Measurements from ENCODE around the gene SORBS2. TPM values are rescaled to one million over a fixed set of nuclear protein-coding genes. Genes with fewer than 3 reads are reported as not detected.

The SORBS2 gene
- total RNA-seq, 1 experiment from 2014 or later = 9.7 TPM

DNA sequence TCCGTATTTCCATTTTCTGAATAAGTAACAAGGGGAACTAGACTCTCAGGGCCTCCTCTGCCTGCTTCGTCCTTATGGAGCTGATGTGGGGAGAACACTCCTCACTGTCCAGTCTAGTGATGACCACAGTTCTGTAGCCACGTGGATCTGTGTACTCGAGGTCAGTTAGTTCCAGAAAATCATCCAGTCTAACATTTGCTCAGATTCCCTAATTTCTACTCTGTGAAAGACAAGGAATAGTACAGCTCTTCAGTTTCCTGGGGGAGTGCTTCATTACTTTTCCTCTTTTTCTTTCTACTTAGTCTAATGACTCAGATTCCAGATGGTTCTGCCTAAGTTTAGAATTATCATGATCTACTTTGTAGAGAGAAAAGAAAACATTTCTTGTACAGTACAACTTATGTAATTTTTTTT is 82.6 kb downstream of the SORBS2 start:
- Mint-ChIP-seq H3K9me3 (peaks cover 5 to 8% of the 10 kb centered on the region in 2 experiments; a peak in 3 of 5 replicates), H3K36me3 (ENCODE audit: insufficient read depth in 1 of 3, low read depth in 3 of 3) (peaks cover 9 to 26% (median 23%) of the 10 kb centered on the region in 3 experiments), H3K27ac (peak overlapping the region; percentile 11 to 88 (median 63); a peak in 3 of 7 replicates), H3K4me3 (no peak overlapping the region), H3K4me1 (peaks cover 13 to 22% of the 10 kb centered on the region in 2 experiments), H3K27me3 (ENCODE audit: low read depth) (no peaks in the 10 kb centered on the region; the same call in 1 of the 2 replicates)
- Histone ChIP-seq H4K91ac (ENCODE audit: insufficient read length, low read depth, low read length) (no peak overlapping the region), H3K27me3 (ENCODE audit: insufficient read depth, low read length) (no peaks in the 10 kb centered on the region), H3K18ac (ENCODE audit: insufficient read length, low read depth, low read length) (no peak overlapping the region), H4K20me1 (ENCODE audit: control insufficient read depth, insufficient read depth, insufficient read length) (no peaks in the 10 kb centered on the region), H2AK5ac (ENCODE audit: insufficient read length, low read length) (no peak overlapping the region), H3K4ac (ENCODE audit: low read depth, low read length) (no peak overlapping the region), H3K79me2 (ENCODE audit: insufficient read depth, low read length) (peaks cover 2% of the 10 kb centered on the region; the same call in 1 of the 2 replicates), H4K8ac (replicated peaks; ENCODE audit: insufficient read length, low read depth, low read length) (no peak overlapping the region), H3K14ac (ENCODE audit: insufficient read depth, low read length) (no peak overlapping the region), H3K27ac (ENCODE audit: insufficient read length, low read depth, low read length) (no peak overlapping the region), H2AFZ (ENCODE audit: low read length) (no peak overlapping the region), H3K9me3 (ENCODE audit: control insufficient read depth, low read depth, low read length) (no peaks in the 10 kb centered on the region), H3T11ph (ENCODE audit: low read length) (no peak overlapping the region), H3K23ac (ENCODE audit: insufficient read length, low read depth, low read length) (no peak overlapping the region), H2BK120ac (ENCODE audit: low read depth, low read length, poor library complexity, severe bottlenecking) (no peak overlapping the region), H4K5ac (ENCODE audit: insufficient read length, low read depth, low read length) (no peak overlapping the region), H2BK5ac (ENCODE audit: insufficient read length, low read length) (no peak overlapping the region), H3K4me2 (ENCODE audit: insufficient read depth, insufficient read length, low read length) (no peak overlapping the region), H2BK20ac (ENCODE audit: low read depth, low read length, poor library complexity, severe bottlenecking) (no peak overlapping the region), H2BK12ac (ENCODE audit: insufficient read length, low read depth, low read length) (no peak overlapping the region), H2BK15ac (ENCODE audit: low read depth, low read length) (no peak overlapping the region), H3K9ac (ENCODE audit: extremely low read depth, insufficient read length, low read length) (no peak overlapping the region), H3K56ac (ENCODE audit: insufficient read length, low read depth, low read length) (no peak overlapping the region), H3K23me2 (ENCODE audit: insufficient read length, low read depth, low read length, poor library complexity, severe bottlenecking) (no peaks in the 10 kb centered on the region), H3K79me1 (ENCODE audit: insufficient read depth, low read depth, low read length, poor library complexity, severe bottlenecking) (no peaks in the 10 kb centered on the region), H3K4me1 (ENCODE audit: insufficient read depth, low read length) (peaks cover 4% of the 10 kb centered on the region; the same call in 1 of the 2 replicates)
- DNase-seq = no peak
- WGBS (ENCODE audit: extremely low coverage, insufficient read length, low lambda C conversion rate) = no CpG with 5 or more reads among the region's 4 CpGs
- TF ChIP-seq, protein P1, sequence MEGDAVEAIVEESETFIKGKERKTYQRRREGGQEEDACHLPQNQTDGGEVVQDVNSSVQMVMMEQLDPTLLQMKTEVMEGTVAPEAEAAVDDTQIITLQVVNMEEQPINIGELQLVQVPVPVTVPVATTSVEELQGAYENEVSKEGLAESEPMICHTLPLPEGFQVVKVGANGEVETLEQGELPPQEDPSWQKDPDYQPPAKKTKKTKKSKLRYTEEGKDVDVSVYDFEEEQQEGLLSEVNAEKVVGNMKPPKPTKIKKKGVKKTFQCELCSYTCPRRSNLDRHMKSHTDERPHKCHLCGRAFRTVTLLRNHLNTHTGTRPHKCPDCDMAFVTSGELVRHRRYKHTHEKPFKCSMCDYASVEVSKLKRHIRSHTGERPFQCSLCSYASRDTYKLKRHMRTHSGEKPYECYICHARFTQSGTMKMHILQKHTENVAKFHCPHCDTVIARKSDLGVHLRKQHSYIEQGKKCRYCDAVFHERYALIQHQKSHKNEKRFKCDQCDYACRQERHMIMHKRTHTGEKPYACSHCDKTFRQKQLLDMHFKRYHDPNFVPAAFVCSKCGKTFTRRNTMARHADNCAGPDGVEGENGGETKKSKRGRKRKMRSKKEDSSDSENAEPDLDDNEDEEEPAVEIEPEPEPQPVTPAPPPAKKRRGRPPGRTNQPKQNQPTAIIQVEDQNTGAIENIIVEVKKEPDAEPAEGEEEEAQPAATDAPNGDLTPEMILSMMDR (conservative IDR thresholded peaks at IDR 0.05) = no peak
